ENCODE data around the gene BROX.

The BROX gene

DNA sequence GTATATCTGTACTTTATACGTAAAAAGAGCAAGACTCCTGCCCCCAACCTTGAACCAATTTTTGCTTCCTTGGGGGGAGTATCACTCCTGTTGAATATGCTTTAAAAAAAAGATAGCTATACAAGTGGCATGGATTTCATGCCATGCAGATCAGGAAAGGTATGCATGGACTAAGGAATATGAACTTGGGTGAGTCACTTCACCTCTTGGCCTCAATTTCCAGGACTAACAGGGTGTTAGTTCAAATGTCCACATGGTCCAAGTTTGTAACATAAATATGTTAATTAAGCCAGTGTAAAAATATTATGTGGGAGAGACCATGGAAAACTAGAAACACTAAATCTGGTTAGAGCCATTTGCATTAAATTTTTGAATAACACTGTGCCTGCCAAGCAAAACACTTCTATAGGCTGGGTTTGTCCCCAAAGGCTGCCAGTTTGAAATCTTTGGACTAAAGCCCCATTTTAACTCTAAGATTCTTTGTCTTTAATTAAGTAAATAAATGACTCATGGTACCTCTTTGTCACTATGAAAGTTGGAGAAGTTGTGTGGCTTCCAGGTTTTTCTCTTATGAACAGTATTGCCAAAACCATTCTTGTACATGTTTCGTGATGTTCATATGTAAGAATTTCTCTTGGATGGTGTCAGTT, 57.7 kb downstream of the BROX start:
- in situ Hi-C loops (cut with MboI; ENCODE audit: low sequenced_read_pairs), result no loop called here

DNA sequence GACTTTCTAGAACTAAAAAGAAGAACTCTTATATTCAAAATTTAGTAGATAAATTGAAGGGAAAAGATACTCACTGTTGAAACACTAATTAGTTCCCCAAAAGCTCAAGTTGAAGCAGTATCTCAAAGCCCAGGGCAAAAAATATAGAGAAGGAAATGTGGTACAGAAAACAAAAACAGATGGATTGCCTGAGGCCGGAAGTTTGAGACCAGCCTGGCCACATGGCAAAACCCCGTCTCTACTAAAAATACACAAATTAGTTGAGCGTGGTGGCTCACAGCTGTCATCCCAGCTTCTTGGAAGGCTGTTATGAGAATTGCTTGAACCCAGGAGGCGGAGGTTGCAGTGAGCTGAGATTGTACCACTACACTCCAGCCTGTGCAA, 60.6 kb downstream of the BROX start:
- in situ Hi-C loops (cut with MboI; ENCODE audit: low sequenced_read_pairs), result no loop called here

DNA sequence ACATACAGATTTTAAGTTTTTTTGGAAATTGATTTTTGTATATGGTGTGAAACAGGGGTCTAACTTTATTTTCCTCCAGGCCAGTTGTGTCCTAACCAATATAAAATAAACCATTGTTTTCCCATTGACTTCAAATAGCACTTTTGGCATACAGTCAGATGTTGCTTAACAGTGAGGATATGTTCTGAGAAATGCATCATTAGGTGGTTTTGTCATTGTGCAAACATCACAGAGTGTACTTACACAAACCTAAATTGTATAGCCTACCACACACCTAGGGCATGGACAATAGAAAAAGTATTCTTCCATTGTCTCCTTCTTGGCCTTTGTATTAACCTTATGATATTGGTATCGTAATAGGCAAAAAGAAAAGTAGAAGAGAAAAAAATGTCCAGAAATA, 65.1 kb downstream of the BROX start:
- in situ Hi-C loops (cut with MboI; ENCODE audit: low sequenced_read_pairs), result loop anchor here (25.0 kb wide), 1 partner anchor 310 kb away; no protein-coding TSS in a partner anchor

DNA sequence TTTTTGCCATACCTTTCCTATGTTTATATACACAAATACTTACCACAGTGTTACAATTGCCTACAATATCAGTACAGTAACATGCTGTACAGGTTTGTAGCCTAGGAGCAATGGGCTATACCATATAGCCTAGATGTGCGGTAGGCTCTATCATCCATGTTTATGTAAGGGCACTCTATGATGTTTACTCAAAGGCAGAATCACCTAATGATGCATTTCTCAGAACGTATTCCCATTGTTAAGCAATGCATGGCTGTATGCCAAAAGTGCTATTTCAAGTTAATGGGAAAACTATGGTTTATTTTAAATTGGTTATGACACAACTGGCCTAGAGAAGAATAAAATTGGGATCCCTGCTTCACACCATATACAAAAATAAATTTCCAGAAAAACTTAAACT, 65.6 kb downstream of the BROX start:
- in situ Hi-C loops (cut with MboI; ENCODE audit: low sequenced_read_pairs), result loop anchor here (25.0 kb wide), 1 partner anchor 309 kb away; no protein-coding TSS in a partner anchor

DNA sequence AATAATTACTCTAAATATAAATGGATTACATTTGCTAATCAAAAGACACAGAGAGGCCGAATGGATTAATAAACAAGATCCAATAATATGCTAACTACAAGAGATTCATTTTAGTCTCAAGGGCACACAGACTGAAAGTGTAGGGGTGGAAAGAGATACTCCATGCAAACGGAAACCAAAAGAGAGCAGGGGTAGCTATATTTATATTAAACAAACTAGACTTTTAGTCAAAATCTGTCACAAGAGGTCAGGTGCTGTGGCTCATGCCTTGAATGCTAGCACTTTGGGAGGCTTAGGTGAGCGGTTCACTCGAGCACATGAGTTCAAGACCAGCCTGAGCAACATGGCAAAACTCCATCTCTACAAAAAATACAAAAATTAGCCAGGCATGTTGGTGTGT, 68.9 kb downstream of the BROX start:
- in situ Hi-C loops (cut with MboI; ENCODE audit: low sequenced_read_pairs), result loop anchor here (25.0 kb wide), 1 partner anchor 306 kb away; no protein-coding TSS in a partner anchor

DNA sequence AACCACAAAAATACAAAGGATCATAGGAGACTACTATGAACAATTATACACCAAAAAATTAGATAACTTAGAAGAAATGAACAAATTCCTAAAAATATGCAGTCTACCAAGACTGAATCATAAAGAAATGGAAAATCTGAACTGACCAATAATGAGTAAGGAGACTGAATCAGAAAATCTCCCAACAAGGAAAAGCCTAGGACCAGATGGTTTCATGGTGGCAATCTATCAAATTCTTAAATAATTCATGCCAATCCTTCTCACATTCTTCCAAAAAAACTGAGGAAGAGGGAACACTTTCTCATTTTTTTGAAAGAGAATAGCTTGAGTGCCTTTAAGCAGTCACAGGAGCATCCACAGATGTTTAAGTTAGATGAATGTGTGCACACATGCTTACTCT, 70.7 kb downstream of the BROX start:
- in situ Hi-C loops (cut with MboI; ENCODE audit: low sequenced_read_pairs), result loop anchor here (25.0 kb wide), 1 partner anchor 304 kb away; no protein-coding TSS in a partner anchor

DNA sequence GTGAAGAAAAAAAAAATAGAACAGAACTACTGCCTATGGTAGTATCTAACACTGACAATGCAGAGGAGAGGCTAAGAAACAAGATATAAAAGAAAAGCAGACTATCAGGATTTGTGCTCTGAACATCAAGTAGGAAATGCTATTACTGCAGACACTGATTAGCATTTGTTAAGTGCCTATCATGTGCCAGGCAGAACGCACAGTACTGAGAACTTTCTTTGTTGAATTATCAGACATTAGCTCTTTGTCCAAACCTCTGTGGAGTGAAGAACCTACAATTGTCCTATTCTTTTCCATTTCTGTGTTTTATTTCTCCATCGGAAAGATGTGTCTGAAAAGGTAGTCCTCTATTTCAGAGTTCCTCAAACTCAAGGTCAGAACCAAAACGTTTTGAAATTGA, 72.0 kb downstream of the BROX start:
- in situ Hi-C loops (cut with MboI; ENCODE audit: low sequenced_read_pairs), result loop anchor here (25.0 kb wide), 1 partner anchor 303 kb away; no protein-coding TSS in a partner anchor

Measured in hTERT RPE-1 (cell line).